GM19193 (cell line): ENCODE results near the gene ZBED3.

Experiments
- POLR2A ChIP-seq: IDR thresholded peaks from 4 replicates; pipeline ENCODE4 v1.6.1; 2011; ENCODE audit not compliant: insufficient read depth, insufficient read length; ENCODE audit errors: extremely low read depth

The ZBED3 gene

DNA sequence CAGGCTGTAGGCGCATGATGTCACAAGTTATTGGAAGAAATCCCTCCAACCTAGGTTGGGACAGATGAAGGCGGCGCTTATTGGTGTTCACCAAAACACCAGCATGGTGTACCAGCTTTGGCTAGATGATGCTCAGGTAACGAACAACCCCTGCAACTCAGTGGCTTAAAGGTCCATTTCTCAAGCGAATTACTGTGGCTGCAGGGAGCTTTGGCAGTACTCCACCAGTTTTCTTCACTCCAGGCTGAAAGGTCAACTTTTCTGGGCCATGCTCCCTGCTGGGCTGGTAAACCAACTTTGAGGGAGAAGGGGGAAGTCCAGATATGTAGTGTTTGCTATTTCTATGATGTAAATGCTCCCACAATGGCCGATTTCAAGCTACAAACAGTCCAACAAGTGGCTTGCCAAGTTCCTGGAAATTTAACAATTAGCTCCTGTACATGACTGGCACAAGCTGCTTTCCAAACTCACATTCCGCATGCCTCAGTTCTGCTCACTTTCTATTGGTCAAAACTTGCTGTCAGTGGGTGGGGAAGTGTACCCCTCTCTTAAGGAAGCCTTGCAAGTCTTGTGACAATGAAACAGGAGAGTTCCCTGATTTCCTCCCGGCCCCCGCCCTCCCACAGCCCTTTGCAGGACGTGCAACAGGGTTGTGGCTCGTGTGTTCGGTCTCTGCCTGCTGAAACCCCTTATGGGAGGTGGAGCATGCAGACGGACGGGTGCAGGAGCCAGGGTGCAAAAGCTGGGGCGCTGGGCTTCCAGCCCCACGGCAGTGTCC lies 588 bp upstream of the ZBED3 start:
- TF ChIP-seq POLR2A = no peak

GRCh38 chr5:77086368-77086688 lies 757 bp downstream of the ZBED3 start:
- TF ChIP-seq POLR2A = no peak

DNA sequence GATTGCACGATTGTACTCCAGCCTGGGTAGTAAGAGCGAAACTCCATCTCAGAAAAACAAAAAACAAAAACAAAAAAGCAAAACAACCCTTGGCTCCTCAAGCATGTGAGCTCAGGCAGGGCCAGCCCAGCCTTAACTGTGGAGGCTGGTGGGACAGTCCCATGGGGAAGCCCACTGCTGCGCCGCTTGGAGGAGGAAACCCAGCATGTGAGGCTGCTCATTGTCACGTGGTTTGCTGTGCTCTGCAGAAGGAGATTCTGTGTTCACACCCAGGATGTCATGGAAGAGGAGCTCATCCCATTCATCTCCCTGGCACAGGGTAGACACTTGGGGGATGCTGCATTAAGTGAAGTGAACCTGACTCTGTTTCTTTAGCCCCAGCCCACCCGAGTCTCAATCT lies 4.0 kb downstream of the ZBED3 start:
- TF ChIP-seq POLR2A = no peak

GRCh38 chr5:77082280-77082679 lies 4.8 kb downstream of the ZBED3 start:
- TF ChIP-seq POLR2A = no peak

GRCh38 chr5:77080905-77081304 lies 6.2 kb downstream of the ZBED3 start:
- TF ChIP-seq POLR2A = no peak

- TF ChIP-seq POLR2A = no peak
These were observed 9.3 kb downstream of the ZBED3 start for GRCh38 chr5:77077829-77078176.

DNA sequence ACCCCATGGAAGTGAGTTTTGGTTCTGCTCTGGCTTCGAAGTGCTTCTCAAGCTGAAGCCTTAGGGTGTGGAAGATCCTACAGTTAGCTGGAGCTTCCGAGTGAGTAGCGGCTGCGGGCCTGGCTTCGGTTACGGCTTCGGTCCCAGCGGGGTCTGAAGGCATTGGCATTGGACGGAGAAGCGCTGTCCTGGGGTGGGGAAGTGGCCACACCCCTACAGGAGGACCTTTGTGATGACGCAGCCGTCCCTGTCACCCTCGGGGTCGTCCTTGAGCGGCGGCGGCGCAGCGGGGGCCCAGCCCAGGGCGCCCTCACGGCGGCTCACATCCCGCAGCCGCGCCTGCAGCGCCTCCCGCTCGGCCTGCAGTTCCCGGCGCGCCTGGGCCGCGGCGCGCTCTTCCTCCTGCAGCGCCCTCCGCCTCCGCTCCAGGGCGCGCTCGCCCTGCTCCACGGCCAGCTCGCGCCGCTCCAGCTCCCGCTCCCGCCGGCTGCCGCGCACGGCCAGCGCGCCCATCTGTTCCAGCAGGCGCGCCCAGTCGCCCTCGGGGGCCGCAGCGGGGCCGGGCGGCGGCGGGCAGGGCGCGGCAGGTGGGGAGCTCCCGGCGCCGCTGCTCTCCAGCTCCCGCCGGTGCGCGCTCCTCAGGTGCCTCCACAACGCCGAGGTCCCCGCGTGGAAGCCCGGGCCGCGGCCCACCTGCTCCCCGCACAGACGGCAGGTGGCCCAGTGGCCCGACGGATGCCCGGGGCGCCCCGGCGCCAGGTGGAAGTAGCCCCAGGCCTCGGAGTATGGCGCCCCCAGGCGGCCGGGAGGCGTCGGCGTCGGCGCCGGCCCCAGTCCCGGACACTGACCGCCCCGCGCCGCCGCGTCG lies 9.9 kb downstream of the ZBED3 start:
- TF ChIP-seq POLR2A = no peak

DNA sequence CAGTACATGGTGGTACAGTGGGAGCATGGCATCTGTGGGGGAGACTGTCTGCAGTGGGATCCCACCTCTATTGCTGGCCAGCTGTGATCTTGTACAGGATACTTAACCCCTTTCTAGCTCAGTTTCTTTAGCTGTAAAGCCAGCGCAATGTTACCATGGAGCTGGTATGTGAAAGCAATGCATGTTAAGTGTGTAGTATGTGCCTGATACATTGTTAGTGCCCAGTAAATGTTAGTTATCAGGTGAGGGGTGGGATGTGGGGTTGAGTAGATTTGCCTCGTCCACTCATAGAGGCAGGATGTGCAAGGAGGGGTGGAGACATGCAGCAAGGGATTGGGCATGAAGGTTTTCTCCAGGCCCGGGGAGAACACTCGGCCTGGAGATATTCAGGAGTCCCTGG lies 12.3 kb downstream of the ZBED3 start:
- no peak for TF ChIP-seq POLR2A

- TF ChIP-seq POLR2A = no peak
These were observed 13.4 kb downstream of the ZBED3 start for GRCh38 chr5:77073667-77074066.

GRCh38 chr5:77066823-77067442 lies 20.2 kb downstream of the ZBED3 start:
- TF ChIP-seq POLR2A = no peak

DNA sequence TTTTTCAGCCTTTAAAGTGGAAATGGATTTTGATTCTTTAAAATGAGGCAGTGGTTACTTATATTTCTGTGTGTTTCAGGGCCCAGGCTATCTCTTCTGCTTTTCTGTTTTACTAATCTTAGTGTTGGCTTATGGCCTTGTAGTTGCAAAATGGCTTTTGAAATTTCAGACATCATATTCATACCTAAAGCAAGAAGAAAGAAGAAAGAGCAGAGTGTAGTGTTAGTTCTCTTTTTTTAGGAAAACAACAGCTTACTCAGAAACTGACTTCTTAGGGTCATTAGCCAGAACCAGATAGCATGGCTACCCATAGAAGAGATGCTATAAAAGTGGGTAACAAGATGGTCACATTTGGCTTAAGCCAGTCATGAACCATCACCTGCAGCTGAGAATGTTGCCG lies 20.9 kb downstream of the ZBED3 start:
- no peak for TF ChIP-seq POLR2A

DNA sequence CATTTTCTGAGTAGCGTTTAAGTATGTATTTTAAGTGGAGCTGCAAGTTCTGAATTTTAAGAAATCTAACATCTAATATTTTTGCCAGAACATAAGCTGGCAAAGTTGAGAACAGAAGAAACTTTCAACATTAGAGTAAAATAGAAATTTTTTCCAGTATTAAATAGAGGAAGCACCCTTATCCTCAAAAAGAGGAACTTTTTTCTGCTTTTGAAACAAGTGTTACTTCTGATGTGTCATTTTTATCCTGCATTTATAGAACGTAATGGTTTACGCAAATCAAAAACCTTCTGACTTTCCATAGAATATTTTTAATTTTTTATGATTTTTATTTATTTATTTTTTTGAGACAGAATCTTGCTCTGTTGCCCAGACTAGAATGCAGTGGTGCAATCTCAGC lies 21.8 kb downstream of the ZBED3 start:
- no peak for TF ChIP-seq POLR2A

DNA sequence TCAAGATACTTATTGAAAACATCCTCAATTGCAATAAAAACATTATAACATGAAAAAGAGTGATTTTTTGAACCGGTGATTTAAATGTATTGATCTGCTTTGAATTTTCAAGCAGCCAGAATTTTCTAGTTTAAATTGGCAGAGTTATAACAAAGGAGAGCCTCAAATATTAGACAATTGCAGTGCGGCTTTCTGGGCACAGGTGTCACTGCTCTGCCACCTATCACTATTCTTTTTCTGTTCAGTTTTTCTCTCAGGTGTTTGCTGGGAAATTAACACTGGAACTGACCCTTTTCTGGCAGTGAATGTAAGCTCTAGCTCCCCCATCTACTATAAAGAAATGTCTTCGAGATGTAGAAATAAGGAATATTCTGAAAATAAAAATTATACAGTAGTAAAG lies 23.0 kb downstream of the ZBED3 start:
- no peak for TF ChIP-seq POLR2A

DNA sequence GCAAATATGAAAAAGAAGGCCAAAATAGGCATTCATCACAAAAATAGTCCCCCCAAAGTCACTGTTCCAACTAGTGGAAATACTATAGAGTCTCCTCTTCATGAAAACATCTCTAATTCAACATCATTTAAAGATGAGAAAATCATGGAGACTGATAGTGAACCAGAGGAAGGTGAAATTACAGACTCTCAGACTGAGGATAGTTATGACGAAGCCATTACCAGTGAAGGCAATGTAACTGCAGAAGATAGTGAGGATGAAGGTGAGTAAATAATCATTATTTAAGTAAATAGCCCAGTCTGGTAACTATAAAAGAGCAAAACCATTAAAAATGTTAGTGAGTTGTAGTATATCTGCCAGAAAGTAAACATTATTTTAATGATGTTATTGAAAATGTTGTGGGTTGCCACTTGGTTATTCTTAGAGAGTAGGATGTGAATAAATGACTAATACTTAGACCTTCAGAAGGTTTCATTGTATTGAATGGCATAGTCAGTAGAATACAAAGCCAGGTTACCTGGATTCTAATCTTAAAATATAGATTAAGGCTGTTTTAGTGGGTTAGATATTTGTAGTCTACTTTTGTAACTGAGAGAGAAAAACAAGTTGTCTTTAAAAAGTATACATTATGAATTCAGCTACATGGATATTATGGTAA lies 40.5 kb downstream of the ZBED3 start:
- TF ChIP-seq POLR2A = no peak

DNA sequence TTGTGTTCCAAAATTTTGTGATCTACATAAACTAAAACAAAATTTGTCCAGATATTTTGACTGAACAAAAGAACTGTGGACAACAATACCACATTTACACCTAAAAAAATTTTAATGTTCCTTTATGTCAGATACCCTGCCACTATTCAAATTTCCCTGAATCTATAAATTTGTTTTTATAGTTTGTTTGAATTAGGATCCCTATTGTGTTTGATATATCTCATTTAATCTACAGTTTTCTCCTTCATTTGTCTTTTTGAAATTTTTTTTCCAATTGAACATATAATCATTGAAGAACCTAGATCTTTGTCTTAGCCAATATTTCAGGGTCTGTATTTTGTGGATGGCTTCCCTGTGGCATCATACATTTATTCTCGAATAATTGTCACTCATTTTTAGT lies 51.1 kb downstream of the ZBED3 start:
- TF ChIP-seq POLR2A = no peak

DNA sequence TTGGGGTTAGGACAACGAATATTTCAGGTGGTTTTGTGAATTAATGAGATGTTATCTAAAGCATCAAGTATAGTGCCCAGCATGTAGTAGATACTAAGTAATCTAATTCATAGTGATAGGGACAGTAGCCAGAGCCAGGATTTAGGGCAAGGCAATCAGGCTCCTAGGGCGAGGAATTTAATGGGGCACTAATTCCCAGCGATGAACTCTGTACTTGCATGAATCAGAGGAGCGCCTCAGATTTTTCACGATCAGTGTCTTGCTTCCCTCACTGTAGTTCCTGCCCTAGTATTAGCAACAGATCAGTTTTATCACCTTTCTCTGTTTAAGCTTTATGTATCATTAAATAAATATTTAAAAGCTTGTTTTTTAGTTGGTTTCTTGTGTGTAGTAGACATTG lies 53.7 kb downstream of the ZBED3 start:
- no peak for TF ChIP-seq POLR2A

- no peak for TF ChIP-seq POLR2A
These were observed 54.5 kb downstream of the ZBED3 start for GRCh38 chr5:77032635-77033034.
